ENCODE measurements around the gene NEDD4L.

NEDD4L gene

GRCh38 chr18:58290116-58290695 is 246.2 kb downstream of the NEDD4L start:
- no peak for DNase-seq (ENCODE audit: low read depth)
- no peak overlapping the region for H3K4me3 ChIP-seq (ENCODE audit: low read depth, low read length)
- TF ChIP-seq CTCF (IDR thresholded peaks at IDR 0.05; ENCODE audit: low read depth, low read length, missing control alignments), result no peak

- no peak for TF ChIP-seq CTCF (IDR thresholded peaks at IDR 0.05; ENCODE audit: low read depth, low read length, missing control alignments)
- DNase-seq (ENCODE audit: low read depth), result no peak
- no peak overlapping the region for H3K4me3 ChIP-seq (ENCODE audit: low read depth, low read length)
These were observed 247.1 kb downstream of the NEDD4L start for GRCh38 chr18:58291131-58291530.

- TF ChIP-seq CTCF (IDR thresholded peaks at IDR 0.05; ENCODE audit: low read depth, low read length, missing control alignments), result no peak
- no peak for DNase-seq (ENCODE audit: low read depth)
- no peak overlapping the region for H3K4me3 ChIP-seq (ENCODE audit: low read depth, low read length)
These were observed 248.6 kb downstream of the NEDD4L start for GRCh38 chr18:58292638-58293037.

GRCh38 chr18:58297198-58297597 is 253.2 kb downstream of the NEDD4L start:
- TF ChIP-seq CTCF (IDR thresholded peaks at IDR 0.05; ENCODE audit: low read depth, low read length, missing control alignments), result no peak
- no peak overlapping the region for H3K4me3 ChIP-seq (ENCODE audit: low read depth, low read length)
- no peak for DNase-seq (ENCODE audit: low read depth)

- DNase-seq (ENCODE audit: low read depth), result no peak
- no peak for TF ChIP-seq CTCF (IDR thresholded peaks at IDR 0.05; ENCODE audit: low read depth, low read length, missing control alignments)
- no peak overlapping the region for H3K4me3 ChIP-seq (ENCODE audit: low read depth, low read length)
These were observed 254.5 kb downstream of the NEDD4L start for GRCh38 chr18:58298251-58299134.

GRCh38 chr18:58299135-58299473 is 255.1 kb downstream of the NEDD4L start:
- TF ChIP-seq CTCF (IDR thresholded peaks at IDR 0.05; ENCODE audit: low read depth, low read length, missing control alignments), result no peak
- no peak overlapping the region for H3K4me3 ChIP-seq (ENCODE audit: low read depth, low read length)
- no peak for DNase-seq (ENCODE audit: low read depth)
